GM18519 (cell line): ENCODE data around the gene GFOD1.

Experiments
- ATAC-seq: cut with Tn5 transposase; IDR thresholded peaks from one replicate; pipeline ENCODE4 v1.9.1; 2021; ENCODE audit warnings: mild to moderate bottlenecking, moderate library complexity; ENCODE audit not compliant: unreplicated experiment, low FRiP score

GFOD1 gene

DNA sequence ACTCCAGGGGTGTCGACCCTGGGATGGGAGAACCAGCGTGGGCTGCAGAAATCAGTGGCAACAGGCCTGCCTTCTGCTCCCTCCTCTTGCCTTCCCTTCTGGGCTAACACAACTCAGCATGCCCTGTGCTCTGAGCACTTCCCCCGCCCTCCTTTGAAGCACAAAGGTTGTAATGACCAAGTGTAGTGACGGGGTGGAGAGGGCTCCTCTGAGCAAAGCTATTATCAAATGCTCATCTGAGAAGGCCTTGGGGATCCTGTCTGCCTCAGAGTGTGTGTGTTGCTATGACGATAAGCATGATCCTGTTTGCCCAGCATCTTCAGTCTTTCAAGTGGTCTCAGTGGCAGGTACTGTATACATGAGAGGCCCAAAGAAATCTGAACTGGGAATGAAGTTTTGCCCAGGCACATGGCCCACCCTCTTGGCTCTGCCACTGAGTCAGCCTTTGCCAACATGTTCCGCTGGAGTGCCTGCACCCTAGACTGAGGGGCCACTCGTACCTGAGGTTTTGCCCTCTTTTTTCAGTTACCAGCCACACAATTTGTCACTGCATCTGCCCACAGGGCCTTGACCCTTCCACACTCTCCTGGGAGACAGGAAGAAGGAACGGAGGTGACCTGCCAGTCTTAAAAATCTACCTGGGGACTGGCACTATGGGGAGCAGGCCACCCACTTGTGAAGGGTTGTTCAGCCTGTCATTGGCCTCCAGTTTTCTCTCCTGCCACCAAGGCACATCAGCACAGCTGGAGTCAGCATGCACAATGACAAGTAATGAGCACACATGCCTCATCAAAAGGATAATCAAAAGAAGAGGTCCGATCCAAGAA lies 74.5 kb downstream of the GFOD1 start:
- ATAC-seq = no peak

DNA sequence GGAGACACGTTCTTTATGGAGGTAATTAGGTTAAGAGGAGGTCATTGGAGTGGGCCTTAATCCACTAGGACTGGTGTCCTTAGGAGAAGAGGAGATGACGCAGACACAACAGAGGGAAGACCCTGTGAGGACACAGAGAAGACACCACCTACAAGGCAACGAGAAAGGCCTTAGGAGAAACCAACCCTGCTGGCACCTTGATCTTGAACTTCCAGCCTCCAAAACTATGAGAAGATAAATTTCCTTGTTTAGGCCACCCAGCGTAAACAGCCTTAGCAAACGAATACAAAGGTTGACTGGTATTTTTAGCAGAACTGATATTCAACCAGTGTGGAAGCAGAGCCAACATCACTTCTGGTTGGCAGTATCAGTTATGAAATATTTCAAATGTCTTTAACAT lies 75.2 kb downstream of the GFOD1 start:
- ATAC-seq = no peak

DNA sequence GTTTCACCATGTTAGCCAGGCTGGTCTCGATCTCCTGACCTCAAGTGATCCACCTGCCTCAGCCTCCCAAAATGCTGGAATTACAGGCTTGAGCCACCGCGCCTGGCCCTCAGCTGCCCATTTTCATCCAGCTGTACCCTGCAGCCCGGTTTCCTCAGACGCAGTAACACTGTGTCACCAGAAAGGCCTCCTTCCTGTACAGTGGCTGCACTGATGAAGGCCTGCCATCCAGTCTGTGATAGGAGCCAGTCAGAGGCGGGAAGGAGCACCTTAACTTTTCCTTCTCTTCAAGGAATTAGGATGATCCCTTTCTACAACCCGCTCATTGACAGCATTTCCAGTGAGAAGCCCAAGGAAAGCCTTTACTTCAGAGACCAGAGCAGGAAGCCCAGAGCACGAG lies 75.9 kb downstream of the GFOD1 start:
- no peak for ATAC-seq

DNA sequence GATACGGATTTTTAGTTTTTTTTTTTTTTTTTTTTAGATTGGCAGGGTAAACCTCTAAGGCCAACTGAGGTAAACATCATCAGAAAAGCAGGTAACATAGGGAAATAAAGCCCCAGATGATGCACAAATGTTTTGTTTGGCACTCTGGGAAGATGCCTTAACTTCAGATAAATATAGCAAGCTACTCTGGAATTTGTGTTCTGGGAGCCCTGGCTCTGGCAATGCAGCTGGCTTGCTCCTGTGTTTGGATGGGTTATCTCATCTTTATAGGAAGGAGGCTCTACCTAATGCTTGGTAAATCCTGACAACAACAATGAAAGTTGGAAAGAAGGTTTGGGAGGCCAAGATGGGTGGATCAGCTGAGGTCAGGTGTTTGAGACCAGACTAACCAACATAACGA lies 77.4 kb downstream of the GFOD1 start:
- ATAC-seq = no peak

DNA sequence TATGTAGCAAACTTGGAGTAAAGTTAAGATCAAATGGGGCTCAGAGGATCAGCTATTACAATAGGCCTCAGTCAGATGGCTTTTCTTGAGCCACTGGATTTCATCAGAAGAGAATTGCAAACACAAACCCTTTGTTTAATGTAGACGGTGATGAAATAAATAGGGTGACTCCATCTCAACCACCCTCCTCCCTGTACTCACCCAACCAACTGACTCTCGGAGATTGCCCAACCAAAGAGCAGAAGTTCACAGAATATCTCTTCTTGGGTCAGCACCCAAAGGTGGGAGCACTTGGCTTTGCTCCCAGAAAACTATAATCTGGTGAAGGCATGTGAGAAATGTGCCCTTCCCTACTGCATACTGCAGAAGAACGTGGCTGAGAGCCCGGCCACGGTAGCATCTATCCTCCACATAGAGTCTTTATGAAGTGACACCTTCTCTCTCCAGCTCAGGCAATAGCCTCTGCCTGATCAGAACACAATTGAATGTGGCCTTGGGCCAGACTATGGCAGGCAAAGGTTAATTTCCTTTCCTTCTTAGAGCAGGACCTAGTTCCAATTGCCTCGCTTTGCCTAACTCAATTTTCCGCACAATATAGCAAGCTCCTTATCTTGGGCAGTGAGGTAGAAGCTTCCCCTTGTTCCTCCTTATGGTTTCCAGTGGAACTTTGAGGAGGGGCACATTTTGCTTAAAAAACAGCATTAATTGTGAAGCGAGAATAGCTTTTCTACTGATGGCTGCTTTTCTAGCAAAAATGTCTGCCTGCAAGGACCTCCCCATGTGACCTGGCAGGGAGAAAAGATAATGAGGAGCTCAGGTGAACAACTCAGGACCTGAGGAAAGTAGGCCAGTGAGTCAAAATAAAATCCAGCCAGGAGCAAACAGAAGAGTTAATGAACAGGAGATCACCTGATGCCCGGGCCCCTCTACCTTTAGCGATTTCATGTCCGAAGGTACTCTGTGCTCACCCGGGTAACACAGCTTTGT lies 79.4 kb downstream of the GFOD1 start:
- ATAC-seq = no peak

DNA sequence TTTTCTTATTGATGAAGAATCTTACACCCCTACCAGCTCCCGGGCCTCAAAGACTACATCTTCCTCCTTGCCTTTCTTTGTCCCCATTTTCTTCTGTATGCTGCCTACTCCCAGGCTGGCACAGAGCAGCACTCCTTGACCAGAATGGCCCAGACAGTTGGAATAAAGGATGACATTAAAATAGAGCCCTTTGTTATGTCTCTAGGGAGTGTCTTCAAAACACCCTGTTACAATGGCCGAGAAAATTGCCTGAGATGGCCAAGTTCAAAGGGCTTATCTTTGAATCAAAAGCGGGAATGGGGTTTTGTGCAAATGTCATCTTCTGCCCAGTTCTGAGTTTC lies 80.1 kb downstream of the GFOD1 start:
- ATAC-seq = no peak

DNA sequence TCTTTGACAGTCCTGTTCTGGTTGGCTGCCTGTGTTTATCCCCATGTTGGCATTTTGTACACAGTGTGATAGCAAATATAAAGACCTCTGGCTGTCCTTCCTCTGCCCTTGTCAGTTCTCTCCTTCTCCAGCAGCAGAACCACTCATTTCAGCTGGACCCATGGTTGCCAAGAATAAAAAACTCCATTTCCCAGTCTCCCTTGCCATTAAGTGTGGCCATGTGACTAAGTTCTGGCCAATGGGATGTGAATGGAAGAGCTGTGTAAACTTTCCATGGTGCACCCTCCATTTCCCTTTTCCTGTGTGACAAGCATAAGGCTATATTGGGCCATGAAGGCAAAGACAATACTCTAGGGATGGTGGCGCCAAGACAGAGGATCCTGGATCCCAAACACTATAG lies 80.6 kb downstream of the GFOD1 start:
- ATAC-seq = no peak

DNA sequence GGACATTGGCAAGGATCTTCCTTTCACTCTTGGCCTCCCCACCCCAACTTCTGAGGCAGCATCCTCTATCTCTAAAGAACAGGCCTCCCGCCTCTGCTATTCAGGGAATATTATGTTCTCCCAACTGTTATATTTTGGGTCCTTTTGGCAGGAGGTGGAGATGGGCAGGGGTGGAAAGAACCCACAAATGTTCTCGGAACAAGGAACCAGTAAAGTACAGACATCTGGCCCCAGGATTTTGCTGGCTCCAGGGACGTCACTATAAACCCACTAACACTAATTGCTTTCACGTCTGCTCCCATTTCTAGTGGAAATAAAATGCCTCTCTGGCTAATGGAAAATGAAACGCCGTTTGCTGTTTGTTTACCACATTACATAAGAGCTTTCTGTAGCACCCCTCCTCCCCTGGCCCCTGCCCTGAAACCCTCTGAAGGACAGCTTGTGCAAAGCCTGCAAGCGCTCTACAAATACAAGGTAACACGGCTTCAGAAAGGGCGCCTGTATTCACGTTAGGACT lies 81.4 kb downstream of the GFOD1 start:
- ATAC-seq = no peak

DNA sequence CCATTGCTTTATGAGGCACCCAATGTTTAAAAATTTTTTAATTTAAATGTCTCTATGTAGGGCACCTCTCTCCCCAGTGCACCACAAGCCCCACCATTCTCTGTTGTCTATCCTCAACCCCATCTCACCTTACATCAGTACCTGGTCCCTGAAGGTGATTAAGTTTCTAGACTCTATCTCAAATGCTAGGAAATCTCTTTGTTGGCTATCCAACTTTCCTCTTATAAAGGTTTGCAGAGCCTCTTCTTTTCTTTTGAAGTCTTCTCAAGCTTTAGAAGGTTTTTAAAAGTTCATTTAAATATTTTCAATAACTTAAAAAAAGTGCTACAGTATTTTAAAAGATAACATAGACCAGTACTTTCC lies 82.5 kb downstream of the GFOD1 start:
- ATAC-seq = no peak

DNA sequence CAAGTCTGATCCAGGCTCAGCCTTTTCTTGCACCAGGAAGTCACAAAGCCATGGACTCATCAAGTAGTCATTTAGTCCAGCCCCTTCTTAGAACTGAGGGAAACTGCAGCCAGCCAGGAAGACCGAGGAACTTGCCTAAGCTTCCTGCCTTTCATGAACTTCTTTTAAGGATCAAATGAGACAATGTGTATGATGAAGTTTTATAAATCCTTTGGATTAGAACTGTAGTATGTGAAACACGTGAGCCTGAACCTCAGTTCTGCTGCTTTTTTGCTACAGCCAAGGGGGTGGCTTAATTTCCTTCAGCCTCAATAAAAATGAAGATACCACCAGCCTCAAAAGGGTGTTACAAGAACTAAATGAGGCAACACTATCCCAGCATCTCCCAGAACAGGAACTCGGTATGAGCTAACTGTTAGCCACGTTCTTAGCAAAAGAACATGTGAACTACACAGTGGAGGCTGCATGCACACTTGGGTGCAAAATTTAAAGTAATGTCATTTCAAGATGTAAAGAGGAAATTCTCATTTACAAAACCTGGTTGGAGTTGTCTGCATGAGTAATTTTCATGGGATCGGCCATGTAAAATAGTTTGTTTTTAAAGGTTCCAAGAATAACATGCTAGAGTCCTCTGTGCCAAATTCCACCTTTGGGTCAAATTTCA lies 83.0 kb downstream of the GFOD1 start:
- no peak for ATAC-seq

DNA sequence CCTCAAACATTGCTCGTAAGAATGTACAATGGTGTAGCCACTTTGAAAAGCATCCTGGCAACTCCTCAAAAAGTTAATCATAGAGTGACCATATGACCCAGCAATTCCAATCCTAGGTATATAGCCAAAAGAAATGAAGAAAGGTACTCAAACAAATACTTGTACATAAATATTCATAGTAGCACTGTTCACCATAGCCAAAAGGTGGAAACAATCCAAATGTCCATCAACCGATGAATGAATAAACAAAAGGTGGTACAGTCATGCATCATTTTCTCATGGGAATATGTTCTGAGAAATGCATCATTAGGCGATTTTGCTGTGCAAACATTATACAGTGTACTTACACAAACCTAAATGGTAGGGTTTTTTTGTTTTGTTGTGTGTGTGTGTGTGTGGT lies 84.7 kb downstream of the GFOD1 start:
- ATAC-seq = no peak

DNA sequence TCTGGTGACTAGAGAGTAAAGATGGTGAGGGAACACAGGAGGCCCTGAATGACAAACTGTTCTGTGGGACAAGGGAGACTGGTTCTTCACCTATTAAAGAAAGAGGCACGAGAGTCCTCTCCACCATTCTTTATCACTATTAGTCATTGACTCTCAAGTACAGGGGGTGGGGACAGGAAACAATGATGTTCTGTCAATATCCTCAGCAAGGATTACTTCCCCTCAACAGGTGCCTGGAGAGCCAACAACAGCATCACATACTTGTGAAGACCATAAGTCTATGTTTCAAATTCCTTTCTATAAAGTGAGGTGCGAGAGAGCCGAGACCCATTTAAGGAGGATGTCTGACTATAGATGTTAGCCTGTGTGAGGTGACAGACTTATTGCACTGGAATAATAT lies 86.6 kb downstream of the GFOD1 start:
- no peak for ATAC-seq

DNA sequence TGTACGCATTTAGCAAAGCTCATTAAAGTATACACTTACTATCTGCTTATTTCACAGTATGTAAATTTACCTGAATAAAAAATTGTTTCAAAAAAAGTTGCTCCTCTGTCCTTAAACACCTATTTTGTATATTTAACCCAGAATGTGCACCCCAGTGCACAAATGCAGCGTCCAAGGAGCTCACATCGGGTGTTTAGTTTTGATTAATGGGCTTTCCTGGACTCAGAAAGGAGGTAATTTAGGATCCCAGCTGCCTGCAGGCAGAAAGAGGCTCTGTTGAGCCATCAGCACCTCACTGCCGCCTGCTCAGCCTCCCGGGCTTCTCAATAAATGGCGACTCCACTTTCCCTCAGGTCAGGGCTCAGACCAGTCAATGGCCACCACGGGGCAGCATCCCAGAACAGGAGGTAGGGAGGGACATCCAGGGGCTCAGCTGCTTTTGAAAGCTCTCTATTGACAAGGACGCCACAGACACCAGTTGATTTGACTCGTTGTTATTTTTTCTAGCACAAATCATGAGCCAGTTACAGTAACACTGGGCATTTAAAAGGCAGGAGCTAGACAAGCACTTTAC lies 88.9 kb downstream of the GFOD1 start:
- ATAC-seq = no peak

DNA sequence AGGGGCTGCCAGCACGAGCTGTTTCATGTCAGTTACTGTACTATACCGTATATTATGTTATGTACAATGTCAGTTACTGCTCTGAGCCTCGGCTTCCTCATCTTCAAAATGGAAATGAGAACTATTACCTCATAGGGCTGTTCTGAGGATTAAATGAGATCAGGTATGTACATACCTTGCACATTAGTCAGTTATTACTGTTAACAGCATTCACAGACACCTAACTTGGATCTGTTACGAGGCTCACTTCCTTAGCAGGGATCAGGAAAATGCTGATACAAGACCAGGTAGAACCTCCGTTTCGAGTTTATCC lies 89.4 kb downstream of the GFOD1 start:
- no peak for ATAC-seq

DNA sequence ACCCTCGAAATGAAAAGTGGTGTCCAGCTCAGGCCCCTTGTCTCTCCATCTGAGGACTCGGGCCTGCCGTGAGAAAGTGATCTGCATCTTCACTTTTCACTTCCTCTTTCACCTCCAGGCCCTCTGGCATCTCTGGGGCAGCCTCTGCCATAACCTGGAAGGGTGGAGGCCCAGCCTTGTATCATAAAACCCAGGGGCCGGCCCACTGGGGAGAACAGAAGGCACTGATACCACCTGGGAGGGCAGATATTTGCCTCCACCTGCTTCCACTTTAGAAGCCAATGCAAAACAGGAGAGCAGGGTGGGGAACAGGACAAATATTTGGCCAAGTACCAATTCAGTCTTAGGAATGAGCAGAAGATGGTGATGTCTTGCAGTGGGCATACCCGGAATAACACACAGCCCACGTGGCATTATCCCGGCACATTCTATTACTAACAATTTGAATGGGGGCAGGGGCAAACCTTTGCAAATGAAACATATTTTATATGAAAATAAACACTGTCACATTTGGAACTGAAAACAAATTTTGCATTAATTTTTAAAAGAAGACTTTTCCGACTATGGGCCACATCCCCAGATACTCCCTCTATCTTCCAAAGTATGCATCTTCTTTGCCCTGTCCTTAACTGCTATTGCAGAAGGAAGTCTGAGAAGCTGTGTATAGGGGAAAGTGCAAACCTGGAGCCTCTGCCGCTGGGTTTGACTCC lies 89.9 kb downstream of the GFOD1 start:
- ATAC-seq = peak; percentile 40

DNA sequence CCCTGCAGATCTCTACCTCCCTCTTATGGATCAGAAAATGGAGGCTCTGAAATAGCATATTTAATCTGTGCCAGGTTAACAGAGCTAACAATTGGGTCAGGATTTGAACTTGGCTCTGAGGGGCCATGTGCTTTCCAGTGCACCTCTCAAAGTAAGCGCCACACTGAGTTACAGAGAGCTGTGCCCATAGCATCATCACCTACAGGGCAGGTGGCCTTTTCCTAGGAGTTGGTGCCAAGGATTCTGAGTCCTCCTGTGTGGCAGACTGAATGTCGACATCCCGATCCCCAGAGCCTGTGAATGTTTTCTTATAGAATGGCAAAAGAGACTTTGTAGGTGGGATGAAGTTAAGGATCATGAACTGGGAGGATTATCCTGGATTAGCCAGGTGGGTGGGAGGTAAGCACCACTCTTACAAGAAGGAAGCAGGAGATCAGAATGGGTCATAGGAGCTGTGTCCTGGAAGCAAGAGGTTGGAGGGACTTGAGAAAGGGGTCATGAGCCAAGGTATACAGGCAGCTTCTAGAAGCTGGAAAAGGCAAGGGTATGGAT lies 91.1 kb downstream of the GFOD1 start:
- ATAC-seq = no peak

DNA sequence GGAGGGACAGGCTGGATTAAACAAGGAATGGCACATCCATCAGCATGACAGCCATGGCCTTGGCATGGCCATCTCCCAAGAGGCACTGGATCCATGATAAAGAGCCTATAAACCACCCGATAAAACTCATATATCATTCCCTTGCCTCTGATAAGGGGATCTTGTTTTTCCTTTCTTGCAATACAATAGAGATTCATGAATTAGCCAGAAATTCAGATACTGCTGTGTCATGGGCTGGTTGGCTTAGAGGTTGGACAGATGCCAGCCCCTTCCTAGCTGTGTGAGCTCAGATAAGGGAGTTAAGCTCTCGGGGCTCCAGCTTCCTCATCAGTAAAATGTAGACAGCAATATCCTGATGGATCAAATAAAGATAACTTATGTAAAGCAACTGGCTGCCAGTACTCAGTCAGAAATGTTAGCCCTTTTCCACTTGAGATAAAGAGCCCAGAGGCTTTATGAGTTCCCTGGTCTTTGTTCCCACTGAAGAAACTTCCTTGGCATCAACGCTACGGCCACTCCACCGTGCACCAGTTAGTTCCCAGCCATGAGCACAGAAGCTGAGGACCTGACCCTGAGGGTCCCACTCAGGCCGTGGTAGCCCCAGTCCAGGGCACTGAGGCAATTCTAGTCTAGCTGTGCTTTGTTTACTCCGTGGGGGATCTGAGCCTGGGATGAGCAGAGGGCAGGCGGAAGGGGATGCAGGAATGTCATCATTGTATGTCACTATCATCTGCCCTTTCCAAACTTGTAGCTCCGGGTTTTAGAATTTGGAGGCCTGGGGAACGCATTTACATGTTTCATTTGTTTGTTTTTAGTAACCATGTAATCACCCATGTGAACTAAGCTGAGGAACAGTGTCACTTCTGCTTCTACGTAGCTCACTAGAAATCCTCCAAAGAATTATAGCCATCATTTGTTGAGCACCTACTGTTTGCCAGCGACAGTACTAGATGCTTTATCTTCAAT lies 91.8 kb downstream of the GFOD1 start:
- ATAC-seq = no peak

DNA sequence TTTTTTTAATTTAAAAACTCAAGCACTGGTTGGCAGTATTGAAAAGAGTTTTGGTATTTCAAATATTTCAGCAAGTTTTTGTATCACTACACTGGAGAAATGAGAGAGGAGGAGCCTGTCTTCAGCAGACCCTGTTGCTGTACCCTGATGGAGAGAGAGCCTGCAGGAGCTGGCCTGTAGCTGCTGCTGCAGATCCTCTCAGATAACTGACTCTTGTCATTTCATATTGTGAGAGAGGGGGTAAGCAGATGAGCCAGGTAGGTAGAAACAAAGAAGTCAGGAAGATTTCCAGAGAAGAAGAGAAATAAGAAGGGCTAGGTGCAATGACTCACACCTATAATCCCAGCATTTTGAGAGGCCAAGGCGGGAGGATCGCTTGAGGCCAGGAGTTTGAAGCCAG lies 94.9 kb downstream of the GFOD1 start:
- no peak for ATAC-seq

DNA sequence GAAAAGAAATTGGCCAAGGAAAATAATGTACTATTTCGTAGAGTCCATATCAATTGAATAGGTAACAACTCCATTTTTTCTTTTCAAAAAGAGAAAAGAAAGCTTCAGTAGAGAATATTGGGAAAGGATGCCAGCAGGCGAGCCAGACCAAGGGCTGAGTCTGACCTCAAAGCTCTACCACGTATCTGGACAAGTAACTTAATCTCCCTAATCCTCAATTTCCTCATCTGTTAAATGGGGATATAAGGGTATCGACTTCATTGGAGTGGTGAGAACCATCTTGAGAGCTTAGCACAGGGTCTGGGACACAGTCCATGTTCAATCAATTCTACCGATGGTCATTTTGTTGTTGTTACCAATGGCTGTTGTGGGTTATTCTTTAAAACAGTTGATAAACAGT lies 95.9 kb downstream of the GFOD1 start:
- no peak for ATAC-seq
